Fibroblast of the conjunctiva (primary cell): ENCODE results near the gene SIAH3.

Experiments
- DNase-seq: peaks from one replicate; pipeline ENCODE4 v3.0.0-alpha.2; 2010; ENCODE audit warnings: low read depth

SIAH3 gene

GRCh38 chr13:45823583-45823982 lies 28.0 kb downstream of the SIAH3 start:
- no peak for DNase-seq

GRCh38 chr13:45821811-45822210 lies 29.7 kb downstream of the SIAH3 start:
- DNase-seq: no peak

GRCh38 chr13:45820106-45820838 lies 31.3 kb downstream of the SIAH3 start:
- no peak for DNase-seq

- DNase-seq: no peak
Observed at GRCh38 chr13:45817833-45818232, 33.7 kb downstream of the SIAH3 start.

- no peak for DNase-seq
Observed at GRCh38 chr13:45816427-45816826, 35.1 kb downstream of the SIAH3 start.

GRCh38 chr13:45812695-45813372 lies 38.7 kb downstream of the SIAH3 start:
- no peak for DNase-seq

GRCh38 chr13:45811891-45812694 lies 39.5 kb downstream of the SIAH3 start:
- DNase-seq: no peak

GRCh38 chr13:45809801-45810394 lies 41.7 kb downstream of the SIAH3 start:
- no peak for DNase-seq

- no peak for DNase-seq
Observed at GRCh38 chr13:45808925-45809324, 42.6 kb downstream of the SIAH3 start.

- DNase-seq: peak; percentile 21
Observed at GRCh38 chr13:45807520-45808099, 43.9 kb downstream of the SIAH3 start.

GRCh38 chr13:45800485-45800884 lies 51.1 kb downstream of the SIAH3 start:
- no peak for DNase-seq

GRCh38 chr13:45799451-45799850 lies 52.1 kb downstream of the SIAH3 start:
- no peak for DNase-seq

GRCh38 chr13:45798851-45799250 lies 52.7 kb downstream of the SIAH3 start:
- no peak for DNase-seq

GRCh38 chr13:45796426-45797235 lies 54.9 kb downstream of the SIAH3 start:
- DNase-seq: no peak

GRCh38 chr13:45792827-45793303 lies 58.7 kb downstream of the SIAH3 start:
- no peak for DNase-seq

- DNase-seq: no peak
Observed at GRCh38 chr13:45788011-45788410, 63.5 kb downstream of the SIAH3 start.

- DNase-seq: no peak
Observed at GRCh38 chr13:45787346-45787745, 64.2 kb downstream of the SIAH3 start.

- no peak for DNase-seq
Observed at GRCh38 chr13:45786293-45786920, 65.1 kb downstream of the SIAH3 start.

GRCh38 chr13:45784755-45785675 lies 66.5 kb downstream of the SIAH3 start:
- no peak for DNase-seq
